Measurements from ENCODE around the gene ALKAL2.

Gene ALKAL2

DNA sequence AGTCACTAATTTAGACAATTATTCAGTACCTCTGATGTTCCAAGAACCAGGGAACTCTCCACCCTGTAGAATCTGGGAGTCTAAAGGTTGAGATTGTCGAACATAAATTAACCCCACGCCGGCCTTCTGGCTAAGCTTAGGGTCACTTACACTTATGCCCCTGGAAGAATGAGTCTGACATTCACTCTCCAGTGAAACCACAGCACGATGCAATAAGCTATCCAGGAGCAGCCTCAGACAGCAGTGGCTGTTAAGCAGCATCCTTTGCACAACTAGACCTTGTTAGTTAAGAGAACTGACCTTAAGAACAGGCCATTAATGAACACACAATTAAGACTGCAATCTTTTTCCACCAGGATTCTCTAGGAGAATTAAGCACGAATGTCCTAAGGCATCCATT is 49.0 kb downstream of the ALKAL2 start:
- no peak for DNase-seq

DNA sequence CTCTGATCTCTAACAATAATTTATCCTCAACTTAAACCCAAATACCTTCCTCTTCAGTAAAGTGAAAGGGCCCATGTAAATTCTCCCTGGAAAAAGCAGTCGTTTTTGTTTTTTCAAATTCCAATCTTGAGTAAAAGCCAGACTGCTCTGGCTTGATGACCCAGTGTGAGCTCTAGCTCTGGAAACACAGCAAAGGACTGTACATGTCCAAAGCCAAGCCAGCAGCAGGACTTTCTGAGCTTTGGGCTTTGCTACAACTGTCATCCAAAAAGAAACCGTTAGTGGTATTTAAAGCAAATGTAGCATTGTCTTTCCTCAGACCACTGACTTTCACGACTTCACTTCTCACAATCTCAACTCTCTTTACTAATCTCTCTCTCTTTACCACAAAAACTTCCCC is 49.5 kb downstream of the ALKAL2 start:
- no peak for DNase-seq

DNA sequence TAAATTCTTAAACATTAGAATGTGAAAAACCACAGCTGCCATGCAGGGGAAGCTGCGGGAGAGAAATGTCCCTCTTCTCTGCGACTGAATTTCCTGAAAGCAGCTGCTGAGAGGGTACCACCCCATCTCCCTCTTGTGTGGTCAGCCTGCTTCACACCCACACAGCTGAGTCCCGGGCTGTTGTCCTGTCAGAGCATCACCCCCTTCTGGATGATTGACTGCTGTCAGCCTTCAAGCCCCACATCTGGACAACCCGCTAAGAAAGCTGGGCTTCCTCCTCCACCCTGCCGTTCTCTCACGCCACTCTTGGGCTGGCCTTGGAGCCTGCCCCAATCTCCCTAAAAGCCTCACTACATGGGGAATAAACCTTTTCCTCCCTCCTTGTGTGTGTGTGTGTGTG is 50.0 kb downstream of the ALKAL2 start:
- DNase-seq, result peak; percentile 24

DNA sequence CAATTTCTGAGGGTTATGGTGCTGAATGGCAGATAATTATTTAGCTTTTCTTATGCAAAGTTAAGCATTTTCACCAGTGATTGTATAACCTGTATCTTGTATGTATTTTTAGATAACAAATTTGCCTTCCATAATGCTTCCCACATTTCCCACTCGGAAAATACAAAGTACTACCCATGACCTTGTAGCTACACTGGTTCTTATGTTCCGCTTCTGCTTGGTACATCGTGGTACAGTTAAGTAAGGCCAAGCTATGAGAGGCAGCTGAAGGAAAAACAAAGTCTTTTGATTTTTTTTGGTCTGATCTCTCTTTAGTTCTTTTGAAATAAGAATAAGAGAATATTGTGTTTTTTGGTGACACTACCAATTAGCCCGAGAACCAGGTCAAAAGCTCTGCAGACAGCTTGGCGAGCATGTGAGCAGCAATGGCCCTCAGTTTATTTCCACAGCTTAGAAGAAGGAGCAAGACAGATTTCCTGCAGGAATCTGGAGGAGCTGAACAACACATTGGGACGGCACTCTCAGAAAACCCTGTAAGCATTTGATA is 50.8 kb downstream of the ALKAL2 start:
- DNase-seq, result no peak

DNA sequence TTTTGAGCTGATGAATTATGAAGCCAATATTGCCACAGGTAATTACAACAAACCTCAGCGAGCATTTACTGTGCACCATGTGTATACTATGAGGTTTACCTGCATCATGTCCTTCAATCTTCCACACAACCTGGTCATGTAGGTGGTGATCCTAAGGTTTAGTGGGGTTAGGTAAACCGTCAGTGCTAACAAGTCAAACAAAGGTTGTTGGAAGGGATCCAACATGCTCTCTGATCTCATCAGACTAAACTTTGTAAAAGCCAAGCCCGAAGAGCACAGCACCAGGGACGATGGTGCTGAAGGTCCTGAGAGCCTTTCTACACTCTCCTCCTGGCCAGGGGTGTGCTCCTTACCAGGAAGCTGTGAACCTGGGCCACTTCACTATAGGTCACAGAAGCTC is 53.5 kb downstream of the ALKAL2 start:
- DNase-seq, result no peak

DNA sequence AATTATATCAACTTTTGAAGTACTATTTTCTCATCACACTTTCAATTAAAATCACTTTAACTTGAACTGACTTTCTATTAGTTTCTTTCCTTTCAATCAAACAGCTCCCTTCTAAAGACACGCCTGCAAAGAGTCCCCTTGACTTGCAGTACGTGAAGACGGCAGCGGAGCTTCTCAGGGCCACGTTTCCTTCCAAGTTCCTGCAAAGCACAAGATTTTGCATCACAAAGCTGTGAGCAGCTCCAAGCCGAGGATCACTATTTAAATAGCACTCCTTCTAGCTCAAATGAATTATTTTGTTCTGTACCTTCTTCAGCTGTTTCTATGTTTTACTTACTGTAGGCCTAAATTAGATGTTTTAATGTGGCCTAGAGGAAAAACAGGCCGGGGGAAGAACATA is 54.9 kb downstream of the ALKAL2 start:
- no peak for DNase-seq

DNA sequence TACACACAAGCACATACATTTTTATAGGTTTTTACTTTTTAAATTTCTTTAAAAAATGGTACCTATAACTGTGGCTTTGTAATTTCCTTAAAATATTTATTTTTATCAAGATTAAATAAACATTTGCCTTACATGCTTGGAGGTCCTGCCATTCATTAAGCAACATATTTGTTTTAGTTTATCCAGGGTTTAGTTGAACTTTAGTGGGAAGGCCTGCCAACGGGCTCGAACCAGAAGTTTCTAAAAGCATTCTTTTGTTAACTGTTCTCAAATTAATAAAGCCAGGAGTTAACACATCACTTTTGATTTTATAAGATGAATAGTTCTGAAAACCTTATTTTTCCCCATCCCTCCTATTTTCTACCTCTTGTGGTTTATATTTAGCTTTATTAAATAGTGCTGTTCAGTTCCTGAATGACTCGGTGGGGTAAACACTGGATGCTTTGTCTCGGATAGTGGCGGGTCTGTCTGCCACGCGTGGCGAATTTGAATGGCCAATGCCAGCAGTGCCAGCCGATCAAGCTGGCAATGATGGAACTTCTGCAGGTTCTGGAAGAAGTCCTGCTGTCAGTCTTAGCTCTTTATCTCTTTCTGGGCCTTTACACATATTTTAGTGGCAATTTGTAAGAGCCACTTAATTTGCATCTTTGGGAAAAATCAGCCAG is 56.2 kb downstream of the ALKAL2 start:
- no peak for DNase-seq

All from CD4-positive, alpha-beta T cell treated with Interleukin-15 for 1 hour (primary cell).